Superior temporal gyrus (tissue), 1 donor: ENCODE results near the gene TNFRSF8.

Experiments
- DNase-seq: peaks from one replicate; pipeline ENCODE4 v3.0.0-alpha.2; 2016; ENCODE audit errors: extremely low spot score

The TNFRSF8 gene

GRCh38 chr1:12173631-12174121 lies 110.6 kb downstream of the TNFRSF8 start:
- DNase-seq: no peak

- no peak for DNase-seq
Observed at GRCh38 chr1:12174924-12175810, 112.1 kb downstream of the TNFRSF8 start.

GRCh38 chr1:12176298-12177118 lies 113.4 kb downstream of the TNFRSF8 start:
- DNase-seq: no peak

GRCh38 chr1:12177156-12177998 lies 114.3 kb downstream of the TNFRSF8 start:
- DNase-seq: no peak

GRCh38 chr1:12177999-12178441 lies 114.9 kb downstream of the TNFRSF8 start:
- no peak for DNase-seq

GRCh38 chr1:12178511-12178910 lies 115.4 kb downstream of the TNFRSF8 start:
- no peak for DNase-seq

- DNase-seq: no peak
Observed at GRCh38 chr1:12179111-12179519, 116.0 kb downstream of the TNFRSF8 start.

GRCh38 chr1:12179676-12180075 lies 116.6 kb downstream of the TNFRSF8 start:
- no peak for DNase-seq

- peak; percentile 31 for DNase-seq
Observed at GRCh38 chr1:12180315-12180714, 117.2 kb downstream of the TNFRSF8 start.

GRCh38 chr1:12180903-12181302 lies 117.8 kb downstream of the TNFRSF8 start:
- no peak for DNase-seq

GRCh38 chr1:12181568-12181967 lies 118.5 kb downstream of the TNFRSF8 start:
- no peak for DNase-seq

- no peak for DNase-seq
Observed at GRCh38 chr1:12182410-12182984, 119.4 kb downstream of the TNFRSF8 start.

GRCh38 chr1:12183095-12183794 lies 120.1 kb downstream of the TNFRSF8 start:
- DNase-seq: no peak

- DNase-seq: peak; percentile 21
Observed at GRCh38 chr1:12184008-12184681, 121.0 kb downstream of the TNFRSF8 start.

GRCh38 chr1:12185036-12185917 lies 122.2 kb downstream of the TNFRSF8 start:
- DNase-seq: no peak

- DNase-seq: no peak
Observed at GRCh38 chr1:12185918-12186678, 123.0 kb downstream of the TNFRSF8 start.

- DNase-seq: no peak
Observed at GRCh38 chr1:12186679-12186985, 123.5 kb downstream of the TNFRSF8 start.

- no peak for DNase-seq
Observed at GRCh38 chr1:12188115-12188514, 125.0 kb downstream of the TNFRSF8 start.
